Fibroblast of lung (primary cell): Measurements from ENCODE around the gene MCTP2.

Experiments used
- CTCF ChIP-seq, 2 donors: IDR thresholded peaks in 1 of 2; conservative IDR thresholded peaks in 1 of 2; 1 replicate in 1 of 2; 2 replicates in 1 of 2; pipeline ENCODE4 v1.5.1; 2011 to 2012; ENCODE audit warnings: low read length in 2 of 2, control low read depth in 1 of 2, inconsistent platforms in 1 of 2, low read depth in 1 of 2, mild to moderate bottlenecking in 1 of 2
- EZH2 ChIP-seq: IDR thresholded peaks from 2 replicates; pipeline ENCODE4 v1.5.1; 2012; ENCODE audit warnings: low read length, control low read depth, mild to moderate bottlenecking; ENCODE audit errors: missing control alignments

- TF ChIP-seq CTCF (conservative IDR thresholded peaks at IDR 0.05 in 1 of 2, IDR thresholded peaks at IDR 0.05 in 1 of 2; ENCODE audit: low read depth in 1 of 2, low read length in 2 of 2) (no peak), EZH2 (no peak)
Measured at GRCh38 chr15:94372821-94373220, 141.5 kb downstream of the MCTP2 start.
